Heart right ventricle (tissue), 16 donors: ENCODE measurements around the gene MYO19. TPM values are rescaled to one million over a fixed set of nuclear protein-coding genes. Genes with fewer than 3 reads are reported as not detected.

ENCODE experiments used
- ATAC-seq, 8 donors: fragments of 200-7000 bp; cut with Tn5 transposase; one replicate each; pipeline ENCODE4 v1.9.1; 2020; ENCODE audit warnings: mild to moderate bottlenecking in 8 of 8, moderate library complexity in 8 of 8, moderate number of reproducible peaks in 1 of 8
- DNase-seq, 2 donors: peaks; one replicate each; pipeline ENCODE4 v3.0.0-alpha.2; 2020
- H3K27ac ChIP-seq, 10 donors: fragments of 200-600 bp; sonication (generic) in 2 of 10; one replicate each; pipeline versions ENCODE4 v1.5.0 to v1.8.0; 2020 to 2022; ENCODE audit warnings: mild to moderate bottlenecking in 3 of 10
- H3K27me3 ChIP-seq, 7 donors: fragments of 200-600 bp; one replicate each; pipeline ENCODE4 v1.8.0; 2021 to 2022; ENCODE audit warnings: mild to moderate bottlenecking in 2 of 7
- H3K36me3 ChIP-seq, 9 donors: fragments of 200-600 bp; sonication (generic) in 1 of 9; one replicate each; pipeline versions ENCODE4 v1.5.0 to v1.8.0; 2020 to 2022; ENCODE audit warnings: mild to moderate bottlenecking in 2 of 9
- H3K4me1 ChIP-seq, 9 donors: fragments of 200-600 bp; sonication (generic) in 1 of 9; one replicate each; pipeline versions ENCODE4 v1.5.0 to v1.8.0; 2020 to 2022; ENCODE audit warnings: mild to moderate bottlenecking in 4 of 9
- H3K4me3 ChIP-seq, 10 donors: fragments of 200-600 bp; sonication (generic) in 2 of 10; one replicate each; pipeline versions ENCODE4 v1.5.0 to v1.8.0; 2020 to 2022; ENCODE audit warnings: mild to moderate bottlenecking in 7 of 10, moderate library complexity in 2 of 10
- H3K9me3 ChIP-seq, 11 donors: fragments of 200-600 bp in 10 of 11; sonication (generic) in 2 of 11; one replicate each; pipeline versions ENCODE4 v1.5.0 to v1.8.0; 2013 to 2022; ENCODE audit warnings: mild to moderate bottlenecking in 2 of 11, control low read depth in 1 of 11, moderate library complexity in 1 of 11
- CTCF ChIP-seq, 9 donors: fragments of 200-600 bp; sonication (generic) in 2 of 9; IDR thresholded peaks; one replicate each; pipeline versions ENCODE4 v1.5.0 to v1.8.0; 2021 to 2022; ENCODE audit warnings: antibody characterized with exemption in 9 of 9, mild to moderate bottlenecking in 5 of 9, moderate library complexity in 1 of 9
- WGBS, 2 donors: extraction: QIAGEN DNeasy Blood & Tissue Kit; methylation state at CpG; one replicate each; pipeline ENCODE4 v1.1.7; 2013; ENCODE audit warnings: inconsistent platforms in 1 of 2; 5-methylcytosine and 5-hydroxymethylcytosine counted together
- intact Hi-C, 10 donors: fragments of 100-400 bp; cut with DNase I; formaldehyde crosslinking; loops; one replicate each; pipeline versions ENCODE4 v1.11.1 to v1.14.2; 2022
- polyA plus RNA-seq, 2 donors: library from polyadenylated mRNA; stranded (reverse); fragments of 200-250 nt; gene quantifications; one replicate each; pipeline ENCODE4 v1.2.3, GENCODE V29; 2013
- total RNA-seq, 10 donors: library from RNA; stranded (reverse); fragmentation: NEBNext Ultra II Directional in 3 of 10; extraction: Animal tissue kit (Norgen Biotek cat#: 25700) in 3 of 10; gene quantifications; one replicate each; pipeline versions ENCODE4 v1.2.1 to v1.2.4, GENCODE V29; 2021 to 2023
- donor health status: Arrhythmogenic right ventricular cardiomyopathy.
- donor health status: ischemic (EF 13 %, LVEDD 7.1; RV severe dilation, severe dysfunction).
- donor health status: healthy with polysubstance abuse.
- donor health status: DM: no; HTN: yes; CAD: no.
- donor health status: DM: no; HTN: no; CAD: no.
- donor health status: ischemic (EF 25% LVEDD 6.9; RV normal size, moderate dysfunction).
- donor health status: ischemic (EF 25% LVEDD 5.7; RV mildly dilated, moderate dysfunction).
- donor health status: healthy.
- donor health status: DM: yes; HTN: yes; CAD: no.
- donor health status: Ischemic cardiomyopathy.
- donor health status: ischemic (EF 35%, LVEDD 5.7; RV mildly dilated, moderate dysfunction).
- donor health status: nonischemic (EF 11% LVEDD 7.7; RV severe dilation, severe dysfunction).
- donor health status: DM: yes; HTN: yes; CAD: no.
- donor health status: PGD.
- donor health status: ischemic (EF 29% LVEDD 5.4; RV normal size, mild dysfunction).
- donor health status: nonischemic (EF 23%, LVEDD 6.1; RV moderate dilation, normal function).

Gene MYO19
- total and polyA plus RNA-seq, 12 donors = 8.8 to 40.4 (median 14.2) TPM

GRCh38 chr17:36470499-36470898 lies 64.2 kb downstream of the MYO19 start:
- ATAC-seq (no peak), DNase-seq (no peak)
- intact Hi-C loops = loop anchor here in 1 of 10 donors (10.0 kb wide), 1 partner anchor 486 kb away; the partner anchor contains the start of genes CCL14 and CCL16
- H3K27ac ChIP-seq = no peak overlapping the region
- no peak for TF ChIP-seq CTCF (IDR thresholded peaks at IDR 0.05)
- no peaks in the 10 kb centered on the region for H3K9me3 ChIP-seq
- no peaks in the 10 kb centered on the region for H3K4me1 ChIP-seq
- no peak overlapping the region for H3K4me3 ChIP-seq
- H3K36me3 ChIP-seq = no peaks in the 10 kb centered on the region
- H3K27me3 ChIP-seq = peaks cover under 1 to 66% (median 53%) of the 10 kb centered on the region in 7 donors

GRCh38 chr17:36469733-36470132 lies 64.9 kb downstream of the MYO19 start:
- H3K4me3 ChIP-seq = no peak overlapping the region
- no peaks in the 10 kb centered on the region for H3K36me3 ChIP-seq
- peaks cover 4 to 71% (median 61%) of the 10 kb centered on the region in 7 donors for H3K27me3 ChIP-seq
- no peak for DNase-seq
- ATAC-seq = no peak
- no peak overlapping the region for H3K27ac ChIP-seq
- intact Hi-C loops = loop anchor here in 1 of 10 donors (10.0 kb wide), 1 partner anchor 485 kb away; the partner anchor contains the start of genes CCL14 and CCL16
- TF ChIP-seq CTCF (IDR thresholded peaks at IDR 0.05) = no peak
- no peaks in the 10 kb centered on the region for H3K4me1 ChIP-seq
- 71 to 74% methylated on average over 7 of the region's 7 CpGs for WGBS, 2 donors
- no peaks in the 10 kb centered on the region for H3K9me3 ChIP-seq

GRCh38 chr17:36468903-36469635 lies 65.6 kb downstream of the MYO19 start:
- H3K4me1 ChIP-seq = no peaks in the 10 kb centered on the region
- no peak overlapping the region for H3K27ac ChIP-seq
- H3K4me3 ChIP-seq = no peak overlapping the region
- peaks cover 4 to 78% (median 65%) of the 10 kb centered on the region in 7 donors for H3K27me3 ChIP-seq
- DNase-seq (no peak), ATAC-seq (no peak)
- H3K36me3 ChIP-seq = no peaks in the 10 kb centered on the region
- H3K9me3 ChIP-seq = no peaks in the 10 kb centered on the region
- intact Hi-C loops = no loop called here
- 65 to 66% methylated on average over 18 of the region's 18 CpGs for WGBS, 2 donors
- TF ChIP-seq CTCF (IDR thresholded peaks at IDR 0.05) = no peak

- DNase-seq (no peak), ATAC-seq (no peak)
- WGBS, 2 donors = 7 to 8% methylated on average over 21 of the region's 21 CpGs
- no peak overlapping the region for H3K4me3 ChIP-seq
- intact Hi-C loops = no loop called here
- no peaks in the 10 kb centered on the region for H3K4me1 ChIP-seq
- H3K9me3 ChIP-seq = no peaks in the 10 kb centered on the region
- no peak for TF ChIP-seq CTCF (IDR thresholded peaks at IDR 0.05)
- peaks cover 4 to 83% (median 76%) of the 10 kb centered on the region in 7 donors for H3K27me3 ChIP-seq
- H3K36me3 ChIP-seq = no peaks in the 10 kb centered on the region
- no peak overlapping the region for H3K27ac ChIP-seq
These were observed 69.9 kb downstream of the MYO19 start for GRCh38 chr17:36464765-36465088.
